Astrocyte (in vitro differentiated cells and primary cell): ENCODE data around the gene MYO1E. TPM values are rescaled to one million over a fixed set of nuclear protein-coding genes. Genes with fewer than 3 reads are reported as not detected.

Experiments
- DNase-seq: peaks from one replicate; pipeline ENCODE4 v3.0.0-alpha.2; 2010; ENCODE audit warnings: low read depth
- FAIRE-seq: peaks from 2 replicates; lab custom pipeline; 2011; peaks lifted over from hg19 to GRCh38; lab: Jason Lieb, UNC
- H2AFZ ChIP-seq: 2 replicates; pipeline ENCODE4 v1.6.0; 2012; ENCODE audit warnings: low read depth, low read length, inconsistent platforms
- H3K27ac ChIP-seq: 2 replicates; pipeline ENCODE4 v1.5.1; 2011; ENCODE audit warnings: low read depth, low read length, inconsistent platforms
- H3K27me3 ChIP-seq: 2 replicates; pipeline ENCODE4 v1.6.0; 2011; ENCODE audit warnings: low read length, inconsistent platforms; ENCODE audit not compliant: insufficient read depth
- H3K36me3 ChIP-seq: 2 replicates; pipeline ENCODE4 v1.5.1; 2011; ENCODE audit warnings: low read length, inconsistent platforms; ENCODE audit not compliant: insufficient read depth
- H3K4me1 ChIP-seq: 2 replicates; pipeline ENCODE4 v1.5.1; 2011; ENCODE audit warnings: low read length, inconsistent platforms; ENCODE audit not compliant: insufficient read depth
- H3K4me2 ChIP-seq: 2 replicates; pipeline ENCODE4 v1.6.0; 2012; ENCODE audit warnings: low read length, inconsistent platforms
- H3K4me3 ChIP-seq: 2 replicates; pipeline ENCODE4 v1.5.1; 2011; ENCODE audit warnings: low read depth, mild to moderate bottlenecking, low read length, inconsistent platforms; ENCODE audit not compliant: insufficient read depth
- H3K79me2 ChIP-seq: 2 replicates; pipeline ENCODE4 v1.6.0; 2012; ENCODE audit warnings: mild to moderate bottlenecking, low read length, inconsistent platforms; ENCODE audit not compliant: insufficient read depth
- H3K9ac ChIP-seq: 2 replicates; pipeline ENCODE4 v1.6.0; 2012; ENCODE audit warnings: mild to moderate bottlenecking, low read length, inconsistent platforms
- H3K9me3 ChIP-seq: 2 replicates; pipeline ENCODE4 v1.5.1; 2012; ENCODE audit warnings: low read depth, mild to moderate bottlenecking, low read length, inconsistent platforms; ENCODE audit not compliant: insufficient read depth
- H4K20me1 ChIP-seq: 2 replicates; pipeline ENCODE4 v1.6.0; 2012; ENCODE audit warnings: low read length, inconsistent platforms; ENCODE audit not compliant: insufficient read depth
- H3K27ac Mint-ChIP-seq: one replicate; pipeline ENCODE4 v1.8.0; 2021; ENCODE audit warnings: mild to moderate bottlenecking, mixed read lengths; ENCODE audit not compliant: unreplicated experiment
- H3K27me3 Mint-ChIP-seq: one replicate; pipeline ENCODE4 v1.8.0; 2021; ENCODE audit warnings: low read depth, mixed read lengths; ENCODE audit not compliant: unreplicated experiment
- H3K36me3 Mint-ChIP-seq: one replicate; pipeline ENCODE4 v1.8.0; 2021; ENCODE audit warnings: low read depth, mixed read lengths; ENCODE audit not compliant: unreplicated experiment
- H3K4me1 Mint-ChIP-seq: one replicate; pipeline ENCODE4 v1.8.0; 2021; ENCODE audit warnings: low read depth, mixed read lengths; ENCODE audit not compliant: unreplicated experiment
- H3K4me3 Mint-ChIP-seq: one replicate; pipeline ENCODE4 v1.8.0; 2021; ENCODE audit warnings: mild to moderate bottlenecking, moderate library complexity, mixed read lengths; ENCODE audit not compliant: unreplicated experiment
- H3K9me3 Mint-ChIP-seq: one replicate; pipeline ENCODE4 v1.8.0; 2021; ENCODE audit warnings: mild to moderate bottlenecking, mixed read lengths; ENCODE audit not compliant: unreplicated experiment
- CTCF ChIP-seq: IDR thresholded peaks from 2 replicates; pipeline ENCODE4 v1.5.1; 2011; ENCODE audit warnings: low read depth, mild to moderate bottlenecking, inconsistent platforms, low read length, moderate library complexity; ENCODE audit not compliant: insufficient read depth
- EZH2 ChIP-seq: IDR thresholded peaks from 2 replicates; pipeline ENCODE4 v1.6.1; 2012; ENCODE audit warnings: mild to moderate bottlenecking, low read length, inconsistent platforms; ENCODE audit not compliant: insufficient read depth
- total RNA-seq: library from RNA; stranded (reverse); gene quantifications from 2 replicates; pipeline ENCODE4 v1.2.1, GENCODE V29; 2021

Gene MYO1E
- total RNA-seq, 1 donor from 2014 or later: 227 TPM

DNA sequence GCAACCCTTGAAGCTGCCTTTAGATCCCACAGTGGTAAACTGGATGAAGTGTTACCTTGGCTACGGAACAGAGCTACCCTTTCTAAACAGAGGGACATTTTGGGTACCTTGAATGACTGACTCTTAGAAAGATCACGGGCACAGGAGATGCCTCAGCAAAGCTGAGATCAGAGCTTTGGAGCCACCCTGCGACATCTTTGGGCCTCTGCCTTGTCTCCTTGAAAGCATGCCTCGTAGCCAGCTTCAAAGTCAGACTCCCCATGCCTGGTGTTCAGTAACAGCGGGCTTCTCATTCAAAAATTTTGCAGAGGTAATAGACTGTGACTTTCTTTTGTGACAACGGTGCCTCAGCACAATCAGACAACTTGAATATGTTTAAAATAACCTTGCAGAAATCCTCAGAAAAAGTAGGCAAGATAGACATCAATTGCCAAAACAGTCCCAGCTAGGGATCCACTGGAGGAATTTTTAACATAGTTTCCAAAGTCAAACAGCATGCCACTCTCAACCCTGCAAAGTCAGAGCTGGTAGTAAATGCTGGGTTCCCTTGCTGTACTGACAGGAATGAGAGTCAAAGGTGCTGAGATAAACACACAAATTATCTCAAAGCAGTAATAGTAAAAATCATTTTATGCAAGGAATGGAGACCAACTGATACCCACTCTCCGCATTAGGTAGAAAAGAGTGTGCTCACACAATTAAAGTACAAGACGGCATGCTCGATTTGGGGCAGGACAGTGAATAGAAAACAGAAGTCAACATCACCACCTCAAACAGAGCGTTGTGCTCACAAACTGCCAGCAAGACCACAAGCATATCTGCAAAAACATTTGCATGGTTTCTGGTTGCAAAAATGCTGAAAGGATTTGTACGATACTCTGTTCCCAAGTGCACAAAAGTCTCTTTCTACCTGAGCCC is 82.1 kb downstream of the MYO1E start:
- Mint-ChIP-seq H3K9me3 (no peaks in the 10 kb centered on the region), H3K27me3 (no peaks in the 10 kb centered on the region), H3K4me1 (peaks cover 56% of the 10 kb centered on the region), H3K4me3 (no peak overlapping the region), H3K27ac (no peak overlapping the region), H3K36me3 (peaks cover 6% of the 10 kb centered on the region)
- DNase-seq: no peak
- TF ChIP-seq EZH2: no peak
- no peak for TF ChIP-seq CTCF
- no peaks in the 10 kb centered on the region for H3K36me3 ChIP-seq
- no peak overlapping the region for H2AFZ ChIP-seq
- no peak overlapping the region for H3K9ac ChIP-seq
- H3K4me1 ChIP-seq: peaks cover 41% of the 10 kb centered on the region
- H3K79me2 ChIP-seq: peaks cover 86% of the 10 kb centered on the region
- H3K9me3 ChIP-seq: no peaks in the 10 kb centered on the region
- H3K4me3 ChIP-seq: no peak overlapping the region
- no peak overlapping the region for H3K27ac ChIP-seq
- no peak for FAIRE-seq
- peaks cover 18% of the 10 kb centered on the region for H4K20me1 ChIP-seq
- no peaks in the 10 kb centered on the region for H3K27me3 ChIP-seq
- peak overlapping the region; percentile 12 for H3K4me2 ChIP-seq

- no peak for FAIRE-seq
- H3K4me1 Mint-ChIP-seq: peaks cover 46% of the 10 kb centered on the region
Measured at GRCh38 chr15:59289574-59289973, 83.1 kb downstream of the MYO1E start.

More at GRCh38 chr15:59289574-59289973, 83.1 kb downstream of the MYO1E start:
- Mint-ChIP-seq H3K27me3 (no peaks in the 10 kb centered on the region), H3K4me3 (no peak overlapping the region), H3K27ac (no peak overlapping the region), H3K9me3 (no peaks in the 10 kb centered on the region), H3K36me3 (peaks cover 3% of the 10 kb centered on the region)
- Histone ChIP-seq H3K9ac (no peak overlapping the region), H3K36me3 (no peaks in the 10 kb centered on the region), H3K4me2 (no peak overlapping the region), H3K79me2 (peaks cover 91% of the 10 kb centered on the region), H3K27me3 (no peaks in the 10 kb centered on the region), H2AFZ (no peak overlapping the region), H3K4me1 (peaks cover 32% of the 10 kb centered on the region), H4K20me1 (peaks cover 23% of the 10 kb centered on the region), H3K27ac (no peak overlapping the region), H3K9me3 (no peaks in the 10 kb centered on the region), H3K4me3 (no peak overlapping the region)
- TF ChIP-seq EZH2 (no peak), CTCF (no peak)
- DNase-seq: no peak
